Thyroid gland (tissue), 4 donors: Measurements from ENCODE around the gene GUK1.

Source experiments
- POLR2A ChIP-seq, 2 donors: fragments of 450-650 bp; IDR thresholded peaks; one replicate each; pipeline ENCODE4 v1.6.1; 2017; ENCODE audit warnings: antibody characterized with exemption in 2 of 2, mild to moderate bottlenecking in 2 of 2, moderate library complexity in 1 of 2
- TF ChIP-seq, protein P1 (sequence below), 6 experiments: fragments of 200-600 bp in 3 of 6; fragments of 450-650 bp in 3 of 6; sonication (generic) in 3 of 6; IDR thresholded peaks; one replicate each; pipeline ENCODE4 v1.5.1; 2016 to 2019; ENCODE audit warnings: antibody characterized with exemption in 6 of 6, mild to moderate bottlenecking in 2 of 6, inconsistent platforms in 1 of 6, moderate library complexity in 1 of 6

DNA sequence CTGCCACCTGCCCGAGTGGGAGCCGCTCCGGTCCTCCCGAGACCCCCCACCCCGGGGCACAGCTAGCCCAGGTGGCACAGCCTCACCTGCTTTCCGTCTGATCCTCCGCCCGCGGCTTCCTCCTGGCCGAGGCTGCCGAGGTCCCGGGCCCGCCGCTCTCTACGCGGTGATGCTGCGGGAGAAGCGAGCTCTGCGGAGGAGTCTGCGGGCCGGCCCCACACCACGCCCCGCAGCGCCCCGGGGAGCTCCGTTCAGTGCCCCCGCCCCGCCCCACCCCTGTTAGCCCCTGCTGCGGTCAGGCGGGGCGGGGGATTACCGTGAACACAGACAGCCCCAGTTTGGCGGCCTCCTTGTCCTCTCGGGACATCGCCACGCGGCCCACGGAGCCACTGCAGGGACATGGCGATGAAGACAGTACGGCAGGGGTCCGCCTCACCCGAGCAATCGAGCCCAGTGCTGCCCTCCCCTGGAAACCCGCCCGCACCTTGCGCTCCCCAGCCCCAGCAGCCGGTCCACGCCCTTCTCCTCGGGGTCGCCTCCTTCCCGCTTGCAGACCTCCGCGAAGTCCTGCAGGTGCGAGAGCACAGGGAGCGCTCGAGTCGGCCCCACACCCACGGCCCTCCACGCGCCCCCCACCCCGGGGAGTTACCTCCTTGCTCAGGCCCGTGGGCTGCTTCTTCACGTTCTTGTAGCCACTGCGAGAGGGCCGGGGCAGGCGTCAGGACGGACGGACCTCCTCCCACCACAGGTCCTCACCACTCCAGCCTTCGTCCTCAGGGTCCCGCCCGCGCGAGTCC lies 37.9 kb upstream of the GUK1 start:
- TF ChIP-seq, protein P1, sequence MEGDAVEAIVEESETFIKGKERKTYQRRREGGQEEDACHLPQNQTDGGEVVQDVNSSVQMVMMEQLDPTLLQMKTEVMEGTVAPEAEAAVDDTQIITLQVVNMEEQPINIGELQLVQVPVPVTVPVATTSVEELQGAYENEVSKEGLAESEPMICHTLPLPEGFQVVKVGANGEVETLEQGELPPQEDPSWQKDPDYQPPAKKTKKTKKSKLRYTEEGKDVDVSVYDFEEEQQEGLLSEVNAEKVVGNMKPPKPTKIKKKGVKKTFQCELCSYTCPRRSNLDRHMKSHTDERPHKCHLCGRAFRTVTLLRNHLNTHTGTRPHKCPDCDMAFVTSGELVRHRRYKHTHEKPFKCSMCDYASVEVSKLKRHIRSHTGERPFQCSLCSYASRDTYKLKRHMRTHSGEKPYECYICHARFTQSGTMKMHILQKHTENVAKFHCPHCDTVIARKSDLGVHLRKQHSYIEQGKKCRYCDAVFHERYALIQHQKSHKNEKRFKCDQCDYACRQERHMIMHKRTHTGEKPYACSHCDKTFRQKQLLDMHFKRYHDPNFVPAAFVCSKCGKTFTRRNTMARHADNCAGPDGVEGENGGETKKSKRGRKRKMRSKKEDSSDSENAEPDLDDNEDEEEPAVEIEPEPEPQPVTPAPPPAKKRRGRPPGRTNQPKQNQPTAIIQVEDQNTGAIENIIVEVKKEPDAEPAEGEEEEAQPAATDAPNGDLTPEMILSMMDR (IDR thresholded peaks at IDR 0.05), result no peak
- TF ChIP-seq POLR2A (IDR thresholded peaks at IDR 0.05), result no peak
